Endothelial cell of umbilical vein (primary cell): ENCODE measurements around the gene HAT1.

ENCODE experiments used
- CTCF ChIP-seq, 2 donors: IDR thresholded peaks; 1 replicate in 1 of 2; 2 replicates in 1 of 2; pipeline ENCODE4 v1.5.1; 2011; ENCODE audit warnings: low read length in 2 of 2, mild to moderate bottlenecking in 2 of 2, moderate library complexity in 2 of 2, control low read depth in 1 of 2, inconsistent platforms in 1 of 2, low read depth in 1 of 2; ENCODE audit not compliant: insufficient read depth in 1 of 2; ENCODE audit errors: extremely low read depth in 1 of 2
- EZH2 ChIP-seq: IDR thresholded peaks from 2 replicates; pipeline ENCODE4 v1.6.1; 2012; ENCODE audit warnings: borderline replicate concordance, low read depth, mild to moderate bottlenecking, moderate library complexity, low read length, inconsistent platforms; ENCODE audit not compliant: severe bottlenecking
- FOS ChIP-seq: IDR thresholded peaks from 2 replicates; pipeline ENCODE4 v1.6.1; 2011; ENCODE audit warnings: mild to moderate bottlenecking, low read length, moderate library complexity, borderline replicate concordance; ENCODE audit not compliant: insufficient read depth
- JUN ChIP-seq: IDR thresholded peaks from 2 replicates; pipeline ENCODE4 v1.6.1; 2011; ENCODE audit warnings: borderline replicate concordance, low read depth; ENCODE audit not compliant: insufficient read length, insufficient read depth
- MYC ChIP-seq: IDR thresholded peaks from one replicate; pipeline ENCODE4 v1.6.1; 2011; ENCODE audit warnings: mild to moderate bottlenecking, low read depth, low read length
- POLR2A ChIP-seq: IDR thresholded peaks from 2 replicates; pipeline ENCODE4 v1.6.1; 2012; ENCODE audit warnings: low read depth, mild to moderate bottlenecking, control low read depth, low read length
- POLR2AphosphoS5 ChIP-seq: IDR thresholded peaks from 2 replicates; pipeline ENCODE4 v1.6.1; 2012; ENCODE audit warnings: low read depth, mild to moderate bottlenecking, control low read depth, low read length, moderate library complexity; ENCODE audit not compliant: insufficient read depth

DNA sequence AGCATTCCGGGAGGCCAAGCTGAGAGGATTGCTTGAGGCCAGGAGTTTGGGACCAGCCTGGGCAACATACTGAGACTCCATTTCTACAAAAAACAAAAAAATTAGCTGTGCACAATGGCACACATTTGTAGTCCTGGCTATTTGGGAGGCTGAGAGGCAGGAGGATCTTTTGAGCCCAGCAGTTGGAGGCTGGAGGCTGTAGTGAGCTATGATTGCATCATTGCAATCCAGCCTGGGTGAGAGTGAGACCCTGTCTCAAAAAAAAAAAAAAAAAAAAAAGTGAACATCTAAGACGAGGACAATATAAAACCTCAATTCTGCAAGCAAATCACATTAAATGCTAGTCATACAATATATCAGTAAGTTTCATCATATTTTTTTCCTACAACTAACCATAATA lies 2.8 kb upstream of the HAT1 start:
- TF ChIP-seq JUN (no peak), POLR2A (no peak), CTCF (IDR thresholded peaks at IDR 0.05; ENCODE audit: extremely low read depth in 1 of 2, insufficient read depth in 1 of 2, low read depth in 1 of 2, low read length in 2 of 2) (no peak), MYC (no peak), POLR2AphosphoS5 (no peak), EZH2 (no peak), FOS (no peak)
